ENCODE measurements around the gene TRAM2.

Gene TRAM2

DNA sequence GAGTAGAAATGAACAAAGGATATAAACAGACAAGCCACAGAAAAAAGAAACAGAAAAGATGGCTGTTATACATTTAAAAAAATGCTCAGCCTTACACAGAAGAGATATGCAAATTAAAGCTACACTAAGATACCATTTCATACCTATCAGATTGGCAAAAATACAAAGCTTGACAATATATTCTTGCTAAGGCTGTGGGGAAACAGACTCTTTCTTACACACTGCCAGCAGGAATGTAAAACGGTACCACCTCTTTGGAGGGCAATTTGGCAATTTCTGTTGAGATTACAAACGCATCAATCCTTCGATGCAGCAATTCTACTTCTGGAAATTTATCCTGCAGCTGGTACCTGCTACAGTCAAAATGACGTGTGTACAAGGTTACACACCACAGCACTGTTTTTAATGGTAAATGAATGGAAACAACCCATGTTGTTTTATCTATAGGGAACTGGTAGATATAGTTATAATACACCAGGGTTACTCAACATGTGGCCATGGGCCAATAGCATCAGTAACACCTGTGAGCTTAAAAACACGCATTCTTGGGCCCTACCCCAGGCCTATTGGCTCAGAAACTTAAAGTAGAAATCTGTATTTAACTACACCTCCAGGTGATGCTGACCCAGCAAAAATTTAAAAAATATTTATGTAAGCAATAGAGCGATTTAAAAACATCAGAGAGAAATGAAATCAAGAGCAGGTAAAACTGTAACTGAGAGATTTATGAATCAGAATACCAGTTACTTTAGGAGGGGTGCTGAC, 53.3 kb downstream of the TRAM2 start:
- no peak for DNase-seq

DNA sequence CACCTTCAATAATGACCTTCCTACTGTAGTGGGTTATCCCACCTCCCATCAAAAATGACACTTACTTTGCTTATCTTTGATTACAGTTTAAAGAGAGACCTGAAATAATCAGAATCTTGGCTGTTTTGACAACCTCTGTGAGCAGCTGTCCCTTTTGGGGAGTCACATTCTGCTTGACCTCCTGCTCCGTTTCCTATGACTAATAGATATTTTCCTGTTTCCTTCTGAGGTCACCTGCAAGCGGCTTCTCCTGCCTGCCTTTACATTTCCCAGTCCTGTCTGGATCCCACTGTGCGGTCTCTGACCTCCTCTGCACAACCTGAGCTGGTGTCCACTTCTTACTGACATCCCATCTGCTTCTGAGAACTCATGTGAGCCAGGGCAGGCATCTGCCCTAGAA, 54.2 kb downstream of the TRAM2 start:
- no peak for DNase-seq

DNA sequence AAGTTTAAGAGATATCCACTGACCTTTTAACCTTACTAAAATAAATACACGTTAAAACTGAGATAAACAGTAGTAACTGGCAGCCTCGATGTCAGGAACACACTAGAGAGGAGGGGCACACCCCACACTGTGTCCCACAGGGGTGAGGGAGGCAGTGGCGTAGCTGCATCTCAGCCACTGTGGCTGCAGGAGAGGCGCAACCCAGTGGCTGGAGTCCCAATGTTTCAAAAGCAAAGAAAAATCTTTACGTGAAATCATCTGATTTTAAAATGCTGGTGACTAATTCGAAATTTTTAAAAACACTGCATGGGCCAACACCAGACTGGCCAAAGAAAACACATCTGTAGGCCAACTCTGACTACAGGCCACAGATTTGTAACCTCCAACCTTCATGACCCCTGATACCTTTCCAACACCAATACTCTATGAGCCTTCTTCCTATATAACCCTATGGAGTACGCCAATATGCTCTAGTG, 54.7 kb downstream of the TRAM2 start:
- DNase-seq: no peak

DNA sequence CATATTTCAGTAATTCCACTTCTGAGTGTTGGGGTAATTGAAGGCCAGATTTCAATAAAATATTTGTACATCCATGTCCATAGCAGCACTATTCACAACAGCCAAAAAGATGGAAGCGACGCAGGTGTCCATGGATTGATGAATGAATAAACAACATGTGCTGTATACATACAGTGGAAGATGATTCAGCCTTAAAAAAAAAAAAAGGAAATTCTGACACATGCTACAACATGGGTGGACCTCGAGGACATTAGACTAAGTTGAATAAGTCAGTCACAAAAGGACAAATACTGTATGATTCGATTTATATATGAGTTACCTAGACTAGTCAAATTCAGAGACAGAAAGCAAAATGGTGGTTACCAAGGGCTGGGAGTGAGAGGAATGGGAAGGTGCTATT, 57.2 kb downstream of the TRAM2 start:
- no peak for DNase-seq

DNA sequence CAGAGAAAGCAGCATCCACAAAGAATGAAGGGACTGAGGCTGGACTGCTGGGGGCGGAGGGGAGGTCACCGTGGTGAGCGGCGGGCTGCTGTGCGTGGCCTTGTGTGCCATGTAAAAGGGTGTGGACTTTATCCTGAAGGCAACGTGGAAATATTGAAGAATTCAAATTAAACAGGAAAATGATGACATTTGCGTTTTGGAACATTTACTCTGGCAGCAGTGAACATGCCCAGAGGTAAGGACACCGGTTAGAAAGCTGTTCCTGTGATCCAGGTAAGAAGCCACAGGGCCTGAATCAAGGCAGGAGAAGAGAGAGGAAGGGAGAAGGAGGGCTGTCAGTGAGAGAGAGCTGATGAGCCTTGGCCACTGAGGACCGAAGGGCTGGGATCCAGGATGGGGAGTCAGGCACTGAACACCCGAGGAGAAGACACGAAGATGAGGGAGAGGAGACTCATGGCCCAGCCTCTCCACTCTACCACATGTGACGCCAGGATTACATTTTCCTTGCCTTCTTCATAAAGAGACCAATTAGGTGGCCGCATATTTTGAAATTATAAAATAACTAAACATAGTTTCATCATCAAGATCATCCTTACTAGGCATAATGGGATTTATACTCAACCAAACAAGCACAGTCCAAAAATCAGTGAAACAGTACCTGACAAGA, 58.4 kb downstream of the TRAM2 start:
- no peak for DNase-seq

DNA sequence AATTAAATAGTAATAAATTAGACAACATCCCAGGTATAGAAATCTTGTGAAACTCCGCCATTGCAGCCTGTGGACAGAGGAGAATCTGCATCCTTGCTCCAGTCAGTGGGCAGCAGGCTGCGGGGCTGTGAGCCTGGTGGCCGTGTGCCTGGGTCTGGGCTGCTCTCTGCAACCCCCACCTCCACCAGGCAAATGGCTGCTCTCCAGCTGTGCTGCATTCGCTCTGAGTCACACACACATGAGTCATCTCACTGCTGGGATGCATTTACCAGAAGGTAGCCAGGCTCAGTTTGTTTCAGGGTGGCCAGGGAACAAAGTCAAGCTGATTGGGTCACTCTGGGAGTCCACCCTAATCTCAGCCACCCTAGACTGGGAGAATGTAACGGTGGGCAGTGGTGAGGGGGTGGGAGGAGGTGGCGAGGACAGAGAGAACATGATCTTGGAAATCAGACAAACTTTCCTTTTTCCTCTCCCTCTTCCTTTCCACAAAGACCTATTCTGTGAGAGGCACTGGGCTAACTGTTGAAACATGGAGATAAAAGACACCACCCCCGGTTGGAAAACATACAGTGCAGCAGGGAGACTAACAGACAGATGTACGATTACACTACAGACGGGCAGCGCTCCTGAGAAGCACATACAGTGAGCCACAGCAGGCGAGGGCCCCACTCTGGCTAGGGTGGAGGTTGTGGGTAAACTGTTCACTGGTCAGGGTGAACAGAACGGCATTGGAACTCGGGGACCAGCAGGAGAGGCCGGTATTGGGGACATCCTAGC, 59.2 kb downstream of the TRAM2 start:
- DNase-seq: no peak

DNA sequence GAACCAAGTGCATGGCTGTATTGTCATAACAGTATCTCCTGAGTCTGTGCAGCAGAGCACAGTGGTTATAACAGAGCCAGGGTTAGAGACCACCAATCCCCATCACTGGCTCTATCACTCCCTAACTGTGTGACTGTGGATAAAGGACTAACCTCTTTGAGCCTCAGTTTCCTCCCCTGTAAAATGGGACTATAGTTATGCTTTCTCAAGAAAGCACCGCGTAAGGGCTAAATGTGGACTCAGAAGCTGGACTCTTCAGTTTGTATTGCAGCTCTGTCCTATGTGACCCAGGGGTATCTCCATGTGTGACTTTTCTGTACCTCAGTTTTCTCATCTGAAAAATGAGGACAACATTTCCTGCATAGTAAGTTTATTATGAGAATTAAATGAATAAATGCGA, 59.9 kb downstream of the TRAM2 start:
- no peak for DNase-seq

DNA sequence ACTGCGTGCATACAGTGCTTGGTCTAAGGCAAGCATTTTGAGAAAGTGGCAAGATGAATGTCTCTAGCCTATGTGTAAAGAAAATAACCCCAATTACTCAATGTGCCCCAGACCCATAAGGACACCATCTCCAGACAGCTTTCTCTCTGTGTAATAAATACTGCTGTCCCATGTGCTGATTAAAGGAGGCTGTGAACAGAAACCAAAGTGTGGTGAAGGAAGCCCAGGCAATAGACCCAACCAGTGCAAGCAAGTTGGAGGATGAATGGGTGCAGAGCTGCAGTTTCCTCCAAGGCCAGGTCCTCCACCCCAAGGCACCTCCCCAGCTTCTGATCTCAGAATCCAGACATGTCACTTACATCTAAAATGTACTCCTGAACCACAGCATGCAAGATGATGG, 60.6 kb downstream of the TRAM2 start:
- DNase-seq: no peak

DNA sequence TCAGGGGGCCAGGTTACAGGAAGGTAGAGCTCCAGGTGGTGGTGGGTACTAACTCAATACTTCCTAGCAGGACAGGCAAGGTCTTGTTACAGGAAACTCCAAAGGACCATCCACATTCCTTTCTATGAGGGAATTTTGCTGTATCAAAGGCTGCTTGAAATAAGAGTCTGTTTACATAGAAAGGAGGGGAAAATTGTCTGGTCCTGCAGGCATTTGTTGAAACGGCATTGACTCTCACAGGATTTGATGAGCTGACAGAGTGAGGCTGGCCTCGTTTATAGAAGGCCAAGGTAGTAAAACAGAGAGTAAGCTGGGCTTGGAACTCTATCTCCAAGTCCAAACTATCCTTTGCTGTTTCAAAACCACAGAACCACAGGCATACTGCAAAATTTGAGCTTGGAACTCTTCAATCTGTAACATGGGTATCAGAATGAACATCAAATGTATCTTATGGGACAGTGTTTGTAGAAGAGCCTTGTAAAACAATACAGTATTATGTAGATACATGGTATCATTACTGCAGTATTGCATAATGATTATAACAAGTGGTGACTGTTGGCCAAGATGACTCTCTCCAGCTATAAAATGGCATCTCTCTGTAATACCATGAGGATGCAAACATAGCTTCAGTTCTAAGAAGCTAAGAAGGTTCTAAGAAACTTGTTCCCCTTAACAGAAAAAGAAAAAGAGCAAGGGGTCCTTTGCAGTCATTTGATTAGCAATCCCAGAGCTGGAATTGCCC, 61.5 kb downstream of the TRAM2 start:
- no peak for DNase-seq

DNA sequence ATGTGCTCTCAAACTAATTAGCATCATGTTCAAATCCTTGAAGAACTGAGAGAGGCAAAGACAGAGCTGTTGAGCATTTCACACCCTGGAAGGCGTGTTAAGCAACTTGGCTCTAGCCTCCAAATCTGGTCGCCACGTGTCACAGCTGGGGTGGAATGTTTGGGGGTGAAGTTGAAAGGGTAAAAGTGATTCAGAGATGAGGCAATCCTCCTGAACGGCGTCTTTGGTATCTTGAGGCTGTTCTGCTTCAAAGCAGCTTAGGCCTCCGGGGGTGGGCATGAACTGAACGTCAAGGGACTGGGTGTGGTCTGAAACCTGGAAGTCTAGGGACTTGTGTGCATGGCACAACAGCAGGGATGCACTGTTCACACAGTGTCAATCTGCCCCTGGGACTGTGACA, 62.3 kb downstream of the TRAM2 start:
- DNase-seq: no peak

DNA sequence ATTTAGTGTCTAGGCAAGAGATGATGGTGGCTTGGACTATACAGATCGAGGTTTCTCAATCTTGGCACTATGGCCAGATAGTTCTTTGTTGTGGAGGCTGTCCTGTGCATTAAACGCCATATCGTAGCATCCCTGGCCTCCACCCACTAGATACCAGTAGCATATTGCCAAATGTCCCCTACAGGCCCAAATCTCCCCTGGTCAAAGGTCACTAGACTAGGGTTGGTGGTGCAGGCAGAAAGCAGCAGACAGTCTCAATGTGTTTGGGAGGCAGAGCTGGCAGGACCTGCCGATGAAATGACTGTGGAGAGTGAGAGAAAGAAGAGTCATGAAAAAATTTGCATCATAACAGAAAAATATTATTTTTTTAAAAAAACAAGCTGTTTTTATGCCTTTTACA, 63.0 kb downstream of the TRAM2 start:
- no peak for DNase-seq

DNA sequence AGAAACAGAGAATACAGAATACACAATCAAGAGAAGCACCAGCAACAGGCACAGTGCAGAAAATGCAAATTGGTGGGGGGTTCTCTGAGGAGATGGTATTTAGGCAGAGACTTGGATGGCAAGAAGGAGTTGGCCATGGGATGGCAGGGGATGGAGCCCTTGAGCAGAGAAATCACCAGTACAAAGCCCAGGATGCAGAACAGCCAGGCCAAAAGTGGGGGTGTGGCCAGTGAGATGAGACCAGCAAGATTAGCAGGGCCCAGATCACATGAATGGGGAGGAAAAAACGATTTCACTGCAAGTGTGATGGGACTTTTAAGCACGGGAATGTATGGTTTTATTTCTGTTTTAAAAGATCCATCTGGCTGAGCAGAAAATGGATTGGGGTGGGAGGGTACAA, 63.4 kb downstream of the TRAM2 start:
- no peak for DNase-seq

DNA sequence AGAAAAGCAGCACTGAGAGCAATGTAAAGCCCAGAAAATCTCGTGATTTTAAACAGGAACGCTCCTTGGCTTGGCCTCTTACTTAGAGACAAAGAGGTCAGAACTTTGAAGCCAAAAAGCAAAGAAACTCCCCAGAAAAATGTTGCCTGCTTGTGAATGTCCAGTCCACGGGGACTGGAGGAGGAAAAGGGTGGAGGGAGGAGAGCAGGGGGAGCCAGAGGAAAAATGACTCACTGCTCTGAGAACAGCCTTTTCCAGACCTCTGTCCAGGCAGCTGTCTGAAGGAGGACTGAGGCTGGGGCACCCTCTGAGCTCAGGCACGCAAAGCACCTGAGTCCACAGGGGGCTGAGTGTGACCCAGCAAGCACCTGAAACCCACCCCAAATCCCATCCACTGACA, 64.7 kb downstream of the TRAM2 start:
- DNase-seq: no peak

DNA sequence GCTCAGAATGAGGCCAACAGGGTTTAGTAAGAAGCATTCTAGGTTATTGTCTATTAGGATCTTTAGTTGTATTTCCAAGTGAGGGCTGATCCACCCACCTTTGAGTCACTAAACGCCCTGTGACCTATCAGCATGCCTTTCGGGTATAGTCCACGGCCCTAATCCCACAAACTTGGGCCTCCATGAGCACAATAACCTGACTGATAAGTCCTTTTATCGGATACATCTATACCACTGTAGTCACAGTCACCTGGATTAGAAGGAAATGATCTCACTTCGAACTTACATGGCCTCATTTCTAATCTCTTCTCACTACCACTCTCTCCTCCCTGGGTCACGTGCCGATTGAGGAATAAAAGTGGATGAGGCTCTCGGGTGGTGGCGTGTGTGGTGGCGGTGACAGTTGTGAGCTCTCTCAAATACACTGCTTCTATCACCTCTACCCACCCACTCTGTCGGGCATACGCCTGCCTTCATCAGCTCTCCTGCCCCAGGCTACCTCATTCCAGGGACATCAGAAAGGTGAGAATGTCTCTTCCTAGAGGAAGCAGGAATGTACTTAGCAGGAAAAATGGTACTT, 65.2 kb downstream of the TRAM2 start:
- DNase-seq: no peak

DNA sequence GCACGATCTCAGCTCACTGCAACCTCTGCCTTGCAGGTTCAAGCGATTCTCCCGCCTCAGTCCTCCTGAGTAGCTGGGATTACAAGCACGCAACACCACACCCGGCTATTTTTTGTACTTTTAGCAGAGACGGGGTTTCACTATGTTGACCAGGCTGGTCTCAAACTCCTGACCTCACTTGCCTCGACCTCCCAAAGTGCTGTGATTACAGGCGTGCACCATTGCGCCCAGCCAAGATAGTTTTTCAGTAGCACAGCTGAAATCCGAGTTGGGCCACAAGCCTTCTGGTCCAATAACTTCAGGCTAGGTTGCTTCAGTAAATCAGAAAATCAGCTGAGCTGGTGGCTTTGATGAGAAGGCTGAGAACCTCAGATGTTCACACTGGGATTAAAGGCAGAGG, 65.7 kb downstream of the TRAM2 start:
- DNase-seq: no peak

DNA sequence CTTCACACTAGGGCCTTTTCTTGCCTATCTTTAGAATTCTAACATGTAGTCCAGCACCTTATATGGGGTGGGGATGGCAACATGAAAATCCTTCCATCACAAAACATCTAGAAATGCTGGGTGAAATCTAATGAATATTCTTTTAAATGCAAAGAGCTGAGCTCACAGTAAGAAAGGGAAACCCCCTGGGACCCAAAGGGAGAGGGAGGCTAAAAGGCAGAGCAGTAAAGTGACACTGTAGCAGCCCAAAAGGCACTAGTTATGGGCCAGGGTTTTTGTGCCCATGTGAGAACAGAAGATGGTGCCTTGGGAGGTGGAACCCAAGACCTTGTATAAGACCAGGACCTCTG, 66.7 kb downstream of the TRAM2 start:
- no peak for DNase-seq

DNA sequence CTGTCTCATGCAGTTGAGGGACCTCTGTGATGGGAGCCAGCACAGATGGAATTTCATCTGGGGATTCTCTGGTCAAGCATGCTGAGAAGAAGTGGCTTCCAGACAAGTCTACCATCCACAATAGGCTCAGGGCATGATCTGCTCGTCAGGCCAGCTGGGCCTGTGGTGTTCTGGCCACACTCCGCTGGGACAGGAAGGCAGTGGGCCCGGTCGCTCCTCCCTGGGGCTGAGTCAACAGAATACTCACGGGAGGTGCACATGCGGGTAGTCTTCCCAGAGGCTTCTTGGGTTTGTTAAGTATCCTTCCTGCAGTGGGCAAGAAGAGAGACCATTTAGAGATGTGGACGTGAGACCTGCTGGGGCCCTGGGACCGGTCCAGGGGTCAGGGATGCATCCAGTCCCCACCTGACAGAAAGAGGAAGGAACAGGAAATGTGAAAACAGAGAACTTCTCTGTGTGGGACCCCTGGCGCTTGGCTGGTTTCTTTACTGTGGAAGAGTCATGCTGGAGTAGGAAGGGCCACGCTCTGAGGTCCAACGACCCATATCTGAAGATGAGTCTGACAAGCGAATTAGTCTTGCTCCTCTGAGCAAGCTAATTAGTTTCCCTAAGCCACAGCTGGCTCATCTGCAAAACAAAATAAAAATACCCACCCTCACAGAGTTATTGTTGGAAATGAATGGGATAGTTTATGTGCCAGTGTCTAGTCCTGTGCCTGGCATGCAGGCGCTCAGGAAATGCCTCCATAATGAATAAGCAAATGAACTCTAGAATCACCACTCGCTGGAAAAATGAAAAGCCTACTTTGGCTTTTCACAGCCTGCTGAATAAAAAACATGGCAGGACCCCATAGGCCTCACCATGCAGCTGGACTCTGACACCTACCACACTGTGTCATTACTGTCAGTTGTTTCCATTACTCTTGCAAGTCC, 67.3 kb downstream of the TRAM2 start:
- DNase-seq: no peak

DNA sequence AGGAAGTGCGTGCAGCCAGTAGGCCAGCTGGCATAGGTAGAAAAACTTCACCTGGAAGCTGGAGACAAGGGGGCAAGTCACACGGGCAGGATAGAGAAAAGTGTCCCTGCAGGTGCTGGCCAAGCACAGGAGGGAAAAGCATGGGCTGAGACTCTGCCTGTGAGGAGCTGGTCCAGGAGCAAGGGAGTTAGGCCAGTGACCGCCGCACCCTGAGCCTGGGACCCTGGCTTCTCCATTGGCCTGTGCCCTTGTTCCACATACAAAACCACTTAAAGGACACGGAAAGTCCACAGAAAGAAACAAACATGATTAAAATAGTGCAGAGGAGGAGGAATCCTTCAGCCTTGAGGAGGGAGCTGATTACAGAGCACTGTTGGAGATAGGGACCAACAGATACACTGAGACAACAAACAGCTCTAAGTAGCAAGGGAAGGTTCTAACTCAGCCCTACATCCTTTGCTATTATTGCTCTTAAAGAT, 68.6 kb downstream of the TRAM2 start:
- no peak for DNase-seq

DNA sequence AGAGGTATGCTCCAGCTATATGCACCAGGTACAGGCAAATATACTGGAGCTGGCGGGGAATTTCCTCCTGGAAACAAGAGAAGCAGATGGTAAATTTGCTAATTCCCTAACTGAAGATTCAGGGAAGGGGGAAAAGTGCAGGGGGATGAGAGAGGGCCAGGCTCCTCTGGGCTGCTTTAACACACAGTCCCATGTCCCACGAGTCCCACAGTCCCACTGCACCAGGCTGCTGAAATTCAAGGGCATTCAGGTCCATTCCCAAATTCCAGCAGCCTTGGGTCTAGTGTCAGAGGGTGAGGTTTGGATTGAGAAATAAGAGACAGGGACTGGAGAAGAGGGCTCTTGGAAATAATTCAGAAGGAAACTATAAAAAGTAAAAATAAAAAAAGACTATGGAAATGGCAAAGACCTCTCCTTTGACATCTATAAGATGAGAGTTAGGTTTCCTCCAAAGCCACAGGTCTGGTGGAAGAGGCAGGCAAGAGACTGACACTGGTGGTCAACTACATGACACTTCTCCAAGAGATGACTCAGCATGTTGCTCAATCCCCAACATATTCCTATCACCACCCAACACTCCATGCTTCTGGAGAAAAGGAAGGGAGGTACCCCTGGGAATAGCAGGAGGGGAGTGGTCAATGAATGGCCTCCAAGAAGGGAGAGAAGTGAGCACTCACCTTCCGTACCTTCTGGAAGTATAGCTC, 69.2 kb downstream of the TRAM2 start:
- DNase-seq: no peak

DNA sequence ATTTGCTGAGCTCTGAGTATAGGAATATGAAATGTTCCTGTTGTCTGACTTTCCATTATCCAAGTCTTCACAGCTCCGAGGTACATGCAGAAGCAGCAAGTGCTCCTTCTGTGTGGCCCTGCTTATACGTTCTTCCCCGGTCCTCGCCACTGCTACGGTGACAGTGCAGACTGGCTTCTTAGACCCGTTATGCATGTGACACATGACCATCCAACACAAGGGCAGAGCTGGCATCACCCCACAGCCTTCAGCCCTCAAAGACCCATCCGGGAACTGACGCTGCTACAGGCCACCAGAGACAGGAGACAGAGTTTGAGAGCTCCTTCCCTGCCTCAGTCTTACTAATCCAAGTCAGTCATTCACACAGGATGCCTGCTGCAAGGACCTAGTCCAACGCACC, 70.4 kb downstream of the TRAM2 start:
- no peak for DNase-seq
